ENCODE measurements around the gene TIMM9.
A peak's percentile ranks its signal among the peaks of the same experiment; 100 is the strongest.
"Not testable (repeated sequence)": the region's sequence is repeated elsewhere in the genome, so short reads cannot be mapped to it uniquely, and the experiment has no call there.

TIMM9 gene

DNA sequence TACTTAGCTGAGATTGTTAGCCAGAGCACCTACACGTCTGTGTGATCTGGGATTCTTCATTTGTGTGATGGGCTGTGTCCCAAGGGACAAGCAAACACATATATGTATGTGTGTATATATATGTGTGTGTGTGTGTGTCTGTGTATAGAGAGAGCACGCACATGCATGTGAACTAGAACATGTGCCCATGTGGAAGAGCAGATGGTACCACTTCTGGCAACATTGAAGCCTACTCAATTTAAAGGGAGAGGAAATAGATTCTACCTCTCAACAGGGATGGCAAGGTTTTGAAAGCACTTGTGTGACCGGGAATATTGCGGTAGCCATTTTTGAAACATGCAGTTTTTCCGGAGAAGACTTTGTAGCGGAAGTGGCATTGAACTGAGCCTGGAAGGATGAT is 30.2 kb downstream of the TIMM9 start:
- DNase-seq: no peak

DNA sequence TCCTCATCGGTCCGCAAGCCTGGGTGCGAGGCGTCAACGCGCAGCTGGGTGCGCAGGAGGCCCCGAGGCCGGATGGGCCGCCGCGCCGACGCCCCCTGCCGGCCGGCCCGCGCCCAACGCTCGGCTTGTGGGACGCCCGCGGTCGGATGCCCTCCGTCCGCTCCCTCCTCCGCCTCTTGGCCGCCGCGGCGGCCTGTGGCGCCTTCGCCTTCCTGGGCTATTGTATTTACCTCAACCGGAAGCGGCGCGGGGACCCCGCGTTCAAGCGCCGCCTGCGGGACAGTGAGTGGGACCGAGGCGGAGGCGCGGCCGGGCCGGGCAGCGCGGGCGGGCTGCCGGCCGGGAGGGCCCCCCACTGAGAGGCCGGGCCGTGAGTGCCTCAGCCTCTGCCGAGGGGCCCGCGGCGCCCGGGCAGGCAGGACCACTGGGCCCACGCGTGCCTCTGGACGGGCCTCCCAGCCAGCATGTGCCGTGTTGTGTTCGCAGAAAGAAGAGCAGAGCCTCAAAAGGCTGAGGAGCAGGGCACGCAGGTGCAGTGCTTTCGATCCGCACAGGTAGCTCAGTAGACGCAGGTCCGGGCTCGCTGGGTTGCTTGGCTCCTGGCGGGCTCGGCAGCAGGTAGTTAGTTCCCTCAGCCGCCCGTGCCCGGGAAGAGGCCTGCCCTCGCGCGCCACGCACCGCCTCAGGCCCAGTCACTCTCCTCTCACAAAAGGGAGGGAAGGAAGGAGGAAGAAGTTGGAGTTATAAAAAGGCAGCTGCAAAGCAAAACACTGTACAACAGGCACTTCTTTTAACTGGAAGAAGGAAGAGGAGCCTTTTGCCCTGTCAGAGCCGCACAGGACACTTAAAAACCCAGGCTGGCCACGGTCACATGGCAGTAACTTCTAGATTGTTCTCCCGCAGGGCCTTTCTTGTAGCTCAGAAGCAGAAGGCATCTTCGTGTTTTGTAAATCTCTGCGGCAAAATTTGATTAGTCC is 31.2 kb downstream of the TIMM9 start, which contains the start of gene TOMM20L:
Gene TOMM20L, plus strand, starts transcription at position 119 of the 977 bp plus-strand sequence. Its CDS starts 28 bp downstream, at position 147.
- DNase-seq: peak; percentile 57

DNA sequence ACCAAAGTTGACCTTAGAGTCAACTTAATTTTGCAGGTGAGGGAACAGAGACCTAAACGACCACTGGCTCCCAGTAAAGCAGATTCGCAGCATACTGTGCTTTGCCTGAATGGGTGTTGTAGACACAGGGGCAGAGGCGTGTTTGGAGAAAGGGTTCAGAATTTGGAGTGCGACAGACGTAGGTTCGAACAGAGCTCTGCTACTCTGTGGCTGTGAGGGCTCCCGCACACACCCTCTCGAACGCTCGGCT is 31.8 kb downstream of the TIMM9 start:
- DNase-seq: no peak

DNA sequence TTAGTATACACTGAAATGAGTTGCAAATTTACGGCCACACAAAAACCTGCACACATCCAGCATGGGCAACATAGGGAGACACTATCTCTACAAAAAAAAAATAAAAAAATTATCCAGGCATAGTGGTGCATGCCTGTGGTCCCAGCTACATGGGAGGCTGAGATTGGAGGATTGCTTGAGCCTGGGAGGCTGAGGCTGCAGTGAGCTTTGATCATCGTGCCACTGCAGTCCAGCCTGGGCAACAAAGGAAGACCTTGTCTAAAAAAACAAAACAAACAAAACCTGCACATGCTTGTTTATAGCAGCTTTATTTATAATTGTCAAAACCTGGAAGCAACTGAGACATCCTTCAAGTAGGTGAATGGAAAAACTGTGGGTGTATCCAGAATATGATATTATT is 36.5 kb downstream of the TIMM9 start:
- DNase-seq: no peak

DNA sequence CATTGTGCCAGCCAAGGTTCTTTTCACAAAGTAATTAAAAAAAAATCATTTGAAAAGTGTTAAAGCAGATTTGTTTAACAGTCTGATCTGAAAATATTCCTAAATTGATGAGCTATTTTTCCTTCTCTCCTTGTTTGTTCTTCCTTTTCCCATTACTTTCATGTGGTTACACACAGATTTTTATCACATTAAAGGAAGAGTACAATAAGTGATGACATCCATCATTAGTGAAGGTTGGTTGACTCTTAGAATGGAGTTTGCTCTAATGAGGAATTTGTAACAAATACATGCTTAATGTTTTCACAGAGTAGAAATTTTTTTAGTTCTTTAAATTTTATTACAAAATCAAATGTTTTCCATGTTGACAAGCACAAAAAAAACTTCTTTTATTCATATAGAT is 50.5 kb downstream of the TIMM9 start:
- DNase-seq: no peak

DNA sequence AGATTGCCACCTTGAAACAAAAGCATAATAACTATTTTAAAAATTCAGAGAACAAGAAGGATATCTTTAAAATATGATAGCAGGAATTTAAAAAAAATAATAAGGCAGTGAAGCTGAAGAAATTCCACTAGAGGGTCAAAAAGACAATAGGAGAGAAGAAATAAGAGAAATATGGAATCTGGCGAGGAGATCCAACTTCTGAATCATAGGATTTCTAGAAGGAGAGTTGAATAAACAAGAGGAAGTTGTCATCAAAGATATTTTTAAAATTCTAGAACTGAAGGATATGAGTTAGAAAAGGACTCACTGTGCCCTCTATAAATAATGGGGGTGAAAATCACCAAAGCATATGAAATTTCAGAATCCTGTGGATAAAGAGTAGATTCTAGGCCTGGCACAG is 58.4 kb downstream of the TIMM9 start:
- DNase-seq: no peak

DNA sequence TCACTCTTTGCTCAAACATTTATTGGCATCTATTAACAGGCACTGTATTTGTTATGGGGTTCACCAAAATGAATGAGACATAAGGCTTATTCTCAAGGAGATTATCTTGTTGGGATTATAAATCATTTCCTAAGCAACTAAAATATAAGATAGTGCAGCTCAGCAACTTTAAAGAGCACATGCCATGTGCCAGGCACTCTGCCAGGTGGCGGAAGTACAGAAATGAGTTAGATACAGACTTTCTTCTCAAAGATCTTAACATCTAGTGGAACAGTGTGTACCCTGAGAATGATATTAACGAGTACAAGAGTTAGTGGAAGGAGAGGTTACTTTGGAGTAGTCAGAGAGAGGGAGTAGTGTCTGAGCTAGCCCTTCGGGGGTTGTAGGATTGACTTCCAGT is 60.0 kb downstream of the TIMM9 start:
- DNase-seq: no peak

DNA sequence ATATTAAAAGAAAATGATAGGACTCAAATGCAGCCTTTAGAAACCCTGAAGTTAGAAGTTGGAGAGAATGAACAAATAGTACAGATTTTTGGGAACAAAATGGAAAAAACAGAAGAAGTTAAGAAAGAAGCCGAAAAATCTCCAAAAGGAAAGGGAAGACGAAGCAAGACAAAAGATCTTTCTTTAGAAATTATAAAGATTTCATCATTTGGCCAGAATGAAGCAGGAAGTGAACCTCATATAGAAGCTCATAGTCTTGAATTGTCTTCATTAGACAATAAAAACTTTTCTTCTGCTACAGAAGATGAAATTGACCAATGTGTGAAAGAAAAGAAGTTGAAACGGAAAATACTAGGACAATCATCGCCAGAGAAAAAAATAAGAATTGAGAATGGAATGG is 63.0 kb downstream of the TIMM9 start:
- DNase-seq: no peak

DNA sequence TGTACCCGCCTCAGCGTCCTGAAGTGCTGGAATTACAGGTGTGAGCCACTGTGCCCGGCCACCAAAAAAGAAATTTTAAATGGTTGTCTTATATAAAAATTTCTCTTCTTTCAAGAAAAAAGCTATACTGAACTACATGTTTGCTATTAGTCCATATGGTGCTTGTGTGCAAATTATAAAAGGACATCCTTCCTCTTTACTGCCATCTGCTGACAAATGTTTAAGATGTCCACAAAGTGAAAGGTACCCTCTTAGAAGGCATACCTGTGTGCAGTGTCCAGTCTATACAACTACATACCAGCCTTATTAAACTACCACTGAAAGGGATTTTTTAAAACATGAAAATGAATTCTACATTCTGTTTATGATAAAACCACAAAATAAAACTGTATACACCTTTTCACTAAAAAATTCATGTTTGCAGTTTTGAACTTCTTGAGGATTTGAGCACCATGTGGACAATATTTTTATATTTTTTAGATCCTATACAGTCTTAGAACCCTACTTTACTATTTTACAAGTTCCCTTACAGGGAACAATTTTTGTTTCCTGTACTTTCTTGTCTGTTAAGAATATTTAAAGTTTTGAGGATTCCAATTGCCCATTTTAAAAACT is 64.4 kb downstream of the TIMM9 start:
- DNase-seq: peak; percentile 32

DNA sequence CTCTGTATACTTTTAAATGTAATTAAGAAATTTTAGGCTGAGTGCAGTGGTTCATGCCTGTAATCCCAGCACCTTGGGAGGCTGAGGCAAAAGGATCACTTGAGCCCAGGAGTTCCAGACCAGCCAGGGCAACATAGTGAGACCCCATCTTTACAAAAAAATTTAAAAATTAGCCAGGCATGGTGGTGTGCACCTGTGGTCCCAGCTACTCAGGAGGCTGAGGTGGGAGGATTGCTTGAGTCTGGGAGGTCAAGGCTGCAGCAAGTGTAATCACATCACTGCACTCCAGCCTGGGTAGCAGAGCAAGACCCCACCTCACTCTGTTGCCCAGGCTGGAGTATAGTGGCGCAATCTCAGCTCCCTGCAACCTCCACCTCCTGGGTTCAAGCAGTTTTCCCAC is 65.1 kb downstream of the TIMM9 start:
- not testable (repeated sequence) for DNase-seq

All from NCI-H2029 treated with DMSO at 0.1 percent for 48 hours (cell line).